Transverse colon (tissue), 4 donors: ENCODE results near the gene SLC9A1. TPM values are rescaled to one million over a fixed set of nuclear protein-coding genes. Genes with fewer than 3 reads are reported as not detected.

ENCODE experiments used
- DNase-seq: peaks from one replicate; pipeline ENCODE4 v3.0.0-alpha.2; 2019
- H3K27ac ChIP-seq, 4 donors: fragments of 200-600 bp; sonication (generic); 2 replicates each; pipeline ENCODE4 v1.5.1; 2016 to 2018; ENCODE audit warnings: inconsistent platforms in 4 of 4
- H3K27me3 ChIP-seq: fragments of 200-600 bp; sonication (generic); 2 replicates; pipeline ENCODE4 v1.5.1; 2017; ENCODE audit warnings: inconsistent platforms
- H3K36me3 ChIP-seq, 4 donors: fragments of 200-600 bp; sonication (generic); 2 replicates each; pipeline ENCODE4 v1.5.1; 2017 to 2019; ENCODE audit warnings: inconsistent platforms in 4 of 4
- H3K4me1 ChIP-seq, 4 donors: fragments of 200-600 bp; sonication (generic); 2 replicates each; pipeline ENCODE4 v1.5.1; 2017 to 2020; ENCODE audit warnings: inconsistent platforms in 4 of 4
- H3K4me3 ChIP-seq, 4 donors: fragments of 200-600 bp; sonication (generic); 1 replicate in 1 of 4; 2 replicates in 3 of 4; pipeline versions ENCODE4 v1.5.1 to v1.6.1; 2017 to 2019; ENCODE audit warnings: inconsistent platforms in 4 of 4
- H3K9me3 ChIP-seq, 2 donors: fragments of 200-600 bp; sonication (generic); 2 replicates each; pipeline ENCODE4 v1.5.1; 2017 to 2019; ENCODE audit warnings: inconsistent platforms in 2 of 2
- EP300 ChIP-seq: sonication (generic); formaldehyde crosslinking; IDR thresholded peaks from one replicate; pipeline ENCODE4 v1.6.1; 2017; ENCODE audit warnings: antibody characterized with exemption, low read depth
- POLR2A ChIP-seq: fragments of 450-650 bp; IDR thresholded peaks from one replicate; pipeline ENCODE4 v1.6.1; 2016; ENCODE audit warnings: antibody characterized with exemption, mild to moderate bottlenecking, moderate library complexity
- POLR2AphosphoS5 ChIP-seq, 3 donors: sonication (generic); formaldehyde crosslinking; IDR thresholded peaks; one replicate each; pipeline ENCODE4 v1.6.1; 2016; ENCODE audit warnings: antibody characterized with exemption in 3 of 3
- WGBS, 2 donors: methylation state at CpG; one replicate each; pipeline ENCODE4 v1.1.5; 2018; ENCODE audit warnings: low coverage in 1 of 2; 5-methylcytosine and 5-hydroxymethylcytosine counted together
- in situ Hi-C, 4 donors: fragments of 200-750 bp; cut with MboI; loops; one replicate each; pipeline versions ENCODE4 v1.15.0 to v1.15.1; 2017; ENCODE audit warnings: low sequenced_read_pairs in 3 of 4, low pct_ligation_motif_present in 1 of 4, low pct_unique_long_range_greater_than_20kb in 1 of 4
- intact Hi-C: fragments of 100-400 bp; cut with DNase I; formaldehyde crosslinking; loops from one replicate; pipeline ENCODE4 v1.15.1; 2023; ENCODE audit warnings: low total_unique reads
- total RNA-seq, 4 donors: library from RNA; depleted of rRNA; stranded (reverse); fragments of >200 nt; gene quantifications; one replicate each; pipeline ENCODE4 v1.1.0, GENCODE V29; 2016
- TF ChIP-seq, protein P1 (sequence below), 5 experiments: fragments of 200-600 bp in 3 of 5; fragments of 450-650 bp in 2 of 5; sonication (generic) in 3 of 5; IDR thresholded peaks; 1 replicate in 2 of 5; 2 replicates in 3 of 5; pipeline ENCODE4 v1.5.1; 2016 to 2017; ENCODE audit warnings: antibody characterized with exemption in 5 of 5, inconsistent platforms in 3 of 5, mild to moderate bottlenecking in 2 of 5, moderate library complexity in 1 of 5

SLC9A1 gene
- total RNA-seq, 4 donors from 2014 or later = 17.9 to 140 (median 101) TPM

DNA sequence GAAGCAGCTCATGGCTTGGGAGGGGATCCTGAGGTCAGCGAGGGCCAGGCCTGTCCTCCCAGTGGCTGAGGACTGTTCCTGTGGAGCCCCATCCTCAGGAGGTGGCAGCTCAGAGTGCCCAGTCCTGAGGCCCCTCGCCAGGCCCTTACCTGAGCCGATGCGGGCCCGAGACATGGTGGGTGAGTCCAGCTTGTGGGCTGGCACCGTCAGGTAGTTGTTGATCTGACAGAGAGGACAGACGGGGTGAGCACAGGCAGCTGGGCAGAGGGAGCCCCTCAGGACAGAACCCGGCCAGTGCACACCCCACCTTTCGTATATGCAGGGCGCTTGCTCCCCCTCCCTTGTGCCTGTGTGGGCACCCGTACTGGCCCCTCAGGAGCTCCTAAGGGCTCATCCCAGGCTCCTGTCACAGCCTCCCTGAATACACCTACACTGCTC, 53.9 kb downstream of the SLC9A1 start:
- H3K4me1 ChIP-seq = peaks cover 10 to 27% (median 20%) of the 10 kb centered on the region in 4 donors
- DNase-seq = no peak
- 94% methylated on average over 11 of the region's 11 CpGs; no CpG with 5 or more reads in 1 of the 2 donors for WGBS, 2 donors
- H3K27me3 ChIP-seq = no peaks in the 10 kb centered on the region
- TF ChIP-seq EP300 (no peak), POLR2AphosphoS5 (IDR thresholded peaks at IDR 0.05) (no peak), POLR2A (no peak)
- TF ChIP-seq, protein P1, sequence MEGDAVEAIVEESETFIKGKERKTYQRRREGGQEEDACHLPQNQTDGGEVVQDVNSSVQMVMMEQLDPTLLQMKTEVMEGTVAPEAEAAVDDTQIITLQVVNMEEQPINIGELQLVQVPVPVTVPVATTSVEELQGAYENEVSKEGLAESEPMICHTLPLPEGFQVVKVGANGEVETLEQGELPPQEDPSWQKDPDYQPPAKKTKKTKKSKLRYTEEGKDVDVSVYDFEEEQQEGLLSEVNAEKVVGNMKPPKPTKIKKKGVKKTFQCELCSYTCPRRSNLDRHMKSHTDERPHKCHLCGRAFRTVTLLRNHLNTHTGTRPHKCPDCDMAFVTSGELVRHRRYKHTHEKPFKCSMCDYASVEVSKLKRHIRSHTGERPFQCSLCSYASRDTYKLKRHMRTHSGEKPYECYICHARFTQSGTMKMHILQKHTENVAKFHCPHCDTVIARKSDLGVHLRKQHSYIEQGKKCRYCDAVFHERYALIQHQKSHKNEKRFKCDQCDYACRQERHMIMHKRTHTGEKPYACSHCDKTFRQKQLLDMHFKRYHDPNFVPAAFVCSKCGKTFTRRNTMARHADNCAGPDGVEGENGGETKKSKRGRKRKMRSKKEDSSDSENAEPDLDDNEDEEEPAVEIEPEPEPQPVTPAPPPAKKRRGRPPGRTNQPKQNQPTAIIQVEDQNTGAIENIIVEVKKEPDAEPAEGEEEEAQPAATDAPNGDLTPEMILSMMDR (IDR thresholded peaks at IDR 0.05) = no peak
- H3K4me3 ChIP-seq = no peak overlapping the region
- intact Hi-C loops = no loop called here
- H3K9me3 ChIP-seq = no peaks in the 10 kb centered on the region
- in situ Hi-C loops = loop anchor here in 3 of 4 donors (5.0 to 25.0 kb wide), 2 partner anchors 181 to 186 kb away; no protein-coding TSS in a partner anchor
- peak overlapping the region in 1 of 4 donors; percentile 47 for H3K27ac ChIP-seq
- peaks cover 0 to 10% (median 0%) of the 10 kb centered on the region in 4 donors for H3K36me3 ChIP-seq

DNA sequence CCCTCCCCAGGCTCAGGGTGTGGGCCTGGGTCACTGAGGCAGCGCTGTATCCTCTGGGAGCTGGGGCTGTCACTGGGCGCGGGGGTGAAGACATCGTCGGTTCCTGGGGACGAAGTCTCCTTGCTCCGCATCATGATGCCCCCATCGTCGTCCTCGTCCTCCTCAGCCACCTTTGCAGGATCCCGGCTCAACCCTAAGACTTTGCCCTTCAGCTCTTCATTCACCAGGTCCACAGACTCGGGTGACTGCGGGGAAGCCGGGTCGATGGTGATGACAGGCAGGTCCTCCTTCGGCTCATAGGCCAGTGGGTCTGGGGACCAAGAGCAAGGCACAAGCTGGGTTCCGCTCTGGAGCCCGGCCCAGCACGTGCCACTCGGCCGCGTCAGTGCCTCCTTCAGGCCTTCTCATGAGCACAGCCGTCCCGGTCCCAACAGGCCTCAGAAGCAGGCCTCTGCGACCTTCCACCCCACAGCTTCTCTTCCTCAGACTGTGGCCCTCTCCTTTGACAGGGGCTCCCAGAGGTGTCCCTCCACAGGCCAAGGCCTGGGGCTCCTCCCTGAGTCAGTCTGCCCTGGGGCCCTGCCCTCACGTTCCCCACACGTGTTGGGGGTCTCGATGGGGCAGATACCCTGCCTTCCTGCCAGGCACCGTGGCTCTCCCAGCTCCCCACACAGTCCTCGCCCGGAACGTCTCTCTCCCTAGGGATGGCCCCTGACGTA, 54.4 kb downstream of the SLC9A1 start:
- TF ChIP-seq EP300 = no peak
- TF ChIP-seq POLR2A = no peak
- no peak for TF ChIP-seq POLR2AphosphoS5 (IDR thresholded peaks at IDR 0.05)
- TF ChIP-seq, protein P1 (IDR thresholded peaks at IDR 0.05) = no peak
- no peak overlapping the region for H3K4me3 ChIP-seq
- peaks cover 10 to 27% (median 20%) of the 10 kb centered on the region in 4 donors for H3K4me1 ChIP-seq
- no peaks in the 10 kb centered on the region for H3K27me3 ChIP-seq
- peaks cover 0 to 5% (median 0%) of the 10 kb centered on the region in 4 donors for H3K36me3 ChIP-seq
- no peak for DNase-seq
- H3K27ac ChIP-seq = peak overlapping the region; percentile 47 to 69 (median 58)
- 88% methylated on average over 30 of the region's 33 CpGs; no CpG with 5 or more reads in 1 of the 2 donors for WGBS, 2 donors
- intact Hi-C loops (no loop called here), in situ Hi-C loops (loop anchor here in 3 of 4 donors (5.0 to 25.0 kb wide), 2 partner anchors 182 to 187 kb away; no protein-coding TSS in a partner anchor)
- no peaks in the 10 kb centered on the region for H3K9me3 ChIP-seq

DNA sequence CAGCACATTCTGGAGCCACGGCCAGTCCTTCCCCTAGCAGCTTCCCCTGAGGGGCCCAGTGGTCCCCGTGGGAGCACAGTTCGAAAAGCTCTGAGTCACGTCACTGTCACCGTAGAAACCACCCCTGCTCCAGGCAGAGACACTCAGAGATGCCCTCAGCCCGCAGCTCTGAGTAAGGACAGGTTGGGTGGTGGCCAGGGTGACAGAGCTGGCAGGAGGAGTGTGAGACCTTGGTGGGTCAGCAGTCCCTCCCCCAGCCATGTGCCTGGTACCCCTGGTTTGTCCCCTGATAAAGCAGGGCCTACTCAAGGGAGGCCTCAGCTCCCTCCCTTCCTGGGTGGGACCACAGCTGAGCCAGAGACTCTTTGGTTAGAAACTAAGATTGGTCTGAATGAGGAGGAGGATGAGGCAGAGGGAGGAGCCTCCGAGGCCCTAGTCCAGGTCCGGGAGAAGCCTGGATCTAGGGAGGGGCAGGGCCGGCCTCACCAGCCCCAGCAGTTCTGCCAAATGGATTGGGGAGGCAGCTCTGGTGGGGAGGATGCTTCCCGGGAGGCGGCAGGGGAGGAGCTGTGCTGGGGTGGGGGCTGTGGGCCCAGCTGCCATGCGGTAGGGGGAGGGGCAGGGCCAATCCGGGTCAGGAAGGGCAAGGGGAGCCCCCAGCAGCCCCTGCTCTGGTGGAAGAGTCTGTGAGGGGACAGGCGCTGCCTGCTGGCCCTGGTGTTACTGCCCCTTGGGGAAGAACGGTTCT, 55.2 kb downstream of the SLC9A1 start:
- H3K4me1 ChIP-seq = peaks cover 10 to 27% (median 20%) of the 10 kb centered on the region in 4 donors
- no peaks in the 10 kb centered on the region for H3K27me3 ChIP-seq
- H3K9me3 ChIP-seq = no peaks in the 10 kb centered on the region
- H3K4me3 ChIP-seq = no peak overlapping the region
- H3K27ac ChIP-seq = peak overlapping the region; percentile 47 to 69 (median 58)
- peaks cover 0 to 5% (median 0%) of the 10 kb centered on the region in 4 donors for H3K36me3 ChIP-seq
- in situ Hi-C loops = loop anchor here in 3 of 4 donors (5.0 to 25.0 kb wide), 5 partner anchors 52 to 188 kb away; partner anchors contain the start of gene TRNP1 (in 1 of the 3)
- 20 to 36% methylated on average over 1 to 11 of the region's 15 CpGs for WGBS, 2 donors
- TF ChIP-seq, protein P1 (IDR thresholded peaks at IDR 0.05) = no peak
- TF ChIP-seq POLR2A = no peak
- TF ChIP-seq POLR2AphosphoS5 (IDR thresholded peaks at IDR 0.05) = no peak
- TF ChIP-seq EP300 = no peak
- intact Hi-C loops = loop anchor here (2.0 kb wide), 1 partner anchor 55 kb away; no protein-coding TSS in a partner anchor
- no peak for DNase-seq
